ENCODE measurements around the gene EDARADD. TPM values are rescaled to one million over a fixed set of nuclear protein-coding genes. Genes with fewer than 3 reads are reported as not detected.

EDARADD gene
- total RNA-seq, 4 donors from 2014 or later = 0.27 to 1.7 (median 0.31) TPM; not detected in 1

DNA sequence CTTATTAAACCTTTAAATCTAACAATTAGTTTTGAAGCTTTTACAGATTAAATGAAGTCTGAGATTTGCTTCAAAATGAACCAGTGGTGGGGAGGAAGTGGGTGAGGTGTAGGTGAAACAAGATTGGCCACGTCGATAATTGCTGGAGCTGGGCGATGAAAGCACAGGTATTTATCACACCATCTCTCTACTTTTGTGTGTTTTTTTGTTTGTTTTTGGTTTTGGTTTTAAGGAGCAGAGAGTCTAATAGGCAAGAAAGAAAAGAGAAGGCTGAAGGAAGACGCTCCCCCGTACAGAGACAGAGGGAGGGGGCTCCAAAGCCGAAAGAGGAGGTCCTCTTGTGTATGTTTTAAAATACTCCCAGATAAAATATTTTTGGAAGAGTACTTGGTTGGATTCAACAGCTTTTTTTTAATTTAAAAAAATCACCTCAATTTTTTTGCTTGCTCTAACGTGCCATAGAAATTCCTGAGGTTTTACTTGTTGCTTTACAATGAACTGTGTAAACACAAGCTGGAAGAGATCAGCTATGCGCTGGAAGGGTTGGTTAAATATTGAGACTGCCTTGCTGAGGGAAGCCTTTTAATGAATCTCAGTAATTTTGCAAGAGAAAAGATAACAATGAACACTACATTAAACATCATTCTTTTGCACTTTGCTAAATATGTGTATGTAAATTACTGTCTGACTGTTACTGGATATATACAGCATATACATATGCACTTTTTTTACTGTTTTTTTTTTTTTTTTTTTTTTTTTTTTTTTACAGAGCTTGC, 123.0 kb downstream of the EDARADD start:
- TF ChIP-seq CTCF (IDR thresholded peaks at IDR 0.05) = no peak
- no peak for TF ChIP-seq EP300 (IDR thresholded peaks at IDR 0.05)
- TF ChIP-seq POLR2A (IDR thresholded peaks at IDR 0.05) = no peak
- no peak for TF ChIP-seq POLR2AphosphoS5 (IDR thresholded peaks at IDR 0.05)
- H3K4me1 ChIP-seq = no peaks in the 10 kb centered on the region
- WGBS, 2 donors (ENCODE audit: low coverage in 1 of 2) = 30 to 33% methylated on average over 8 of the region's 8 CpGs
- H3K27ac ChIP-seq = no peak overlapping the region
- no peaks in the 10 kb centered on the region for H3K9me3 ChIP-seq
- no peak overlapping the region for H3K4me3 ChIP-seq
- H3K36me3 ChIP-seq = no peaks in the 10 kb centered on the region
- ATAC-seq = no peak
- no peaks in the 10 kb centered on the region for H3K27me3 ChIP-seq

DNA sequence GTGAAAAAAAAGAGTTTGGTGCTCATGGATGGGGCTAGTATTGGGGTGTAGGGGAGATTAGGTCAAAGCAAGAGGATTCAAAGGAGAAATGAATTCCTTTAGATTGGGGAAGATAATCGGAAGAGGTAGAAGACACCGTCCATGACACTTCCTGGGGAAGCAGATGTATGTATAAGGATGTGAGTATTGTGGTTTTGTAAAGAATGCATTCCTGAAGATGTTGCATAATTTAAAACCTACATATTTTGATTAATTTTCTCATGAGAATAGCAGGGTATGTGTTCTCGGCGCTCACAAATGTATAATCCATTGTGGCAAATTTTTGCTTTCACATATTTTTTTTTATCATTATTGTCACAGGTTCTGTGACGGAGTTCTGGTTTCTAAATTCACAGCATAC, 124.2 kb downstream of the EDARADD start:
- Histone ChIP-seq H3K27me3 (no peaks in the 10 kb centered on the region), H3K4me1 (peaks cover 0 to 5% (median 2%) of the 10 kb centered on the region in 3 donors), H3K4me3 (no peak overlapping the region), H3K9me3 (no peaks in the 10 kb centered on the region), H3K27ac (no peak overlapping the region), H3K36me3 (no peaks in the 10 kb centered on the region)
- WGBS, 2 donors (ENCODE audit: low coverage in 1 of 2) = 75 to 81% methylated on average over 5 of the region's 5 CpGs
- TF ChIP-seq CTCF (IDR thresholded peaks at IDR 0.05) (no peak), POLR2A (IDR thresholded peaks at IDR 0.05) (no peak), POLR2AphosphoS5 (IDR thresholded peaks at IDR 0.05) (no peak), EP300 (IDR thresholded peaks at IDR 0.05) (no peak)
- no peak for ATAC-seq

GRCh38 chr1:236520445-236521005, 126.4 kb downstream of the EDARADD start:
- H3K27me3 ChIP-seq = no peaks in the 10 kb centered on the region
- no peak overlapping the region for H3K4me3 ChIP-seq
- WGBS, 2 donors (ENCODE audit: low coverage in 1 of 2) = 76% methylated on average over 4 of the region's 4 CpGs; no CpG with 5 or more reads in 1 of the 2 donors
- H3K36me3 ChIP-seq = no peaks in the 10 kb centered on the region
- no peak overlapping the region for H3K27ac ChIP-seq
- H3K9me3 ChIP-seq = no peaks in the 10 kb centered on the region
- TF ChIP-seq CTCF (IDR thresholded peaks at IDR 0.05) (no peak), EP300 (IDR thresholded peaks at IDR 0.05) (no peak), POLR2AphosphoS5 (IDR thresholded peaks at IDR 0.05) (no peak), POLR2A (IDR thresholded peaks at IDR 0.05) (no peak)
- ATAC-seq = no peak
- H3K4me1 ChIP-seq = peaks cover 2 to 16% (median 2%) of the 10 kb centered on the region in 3 donors

DNA sequence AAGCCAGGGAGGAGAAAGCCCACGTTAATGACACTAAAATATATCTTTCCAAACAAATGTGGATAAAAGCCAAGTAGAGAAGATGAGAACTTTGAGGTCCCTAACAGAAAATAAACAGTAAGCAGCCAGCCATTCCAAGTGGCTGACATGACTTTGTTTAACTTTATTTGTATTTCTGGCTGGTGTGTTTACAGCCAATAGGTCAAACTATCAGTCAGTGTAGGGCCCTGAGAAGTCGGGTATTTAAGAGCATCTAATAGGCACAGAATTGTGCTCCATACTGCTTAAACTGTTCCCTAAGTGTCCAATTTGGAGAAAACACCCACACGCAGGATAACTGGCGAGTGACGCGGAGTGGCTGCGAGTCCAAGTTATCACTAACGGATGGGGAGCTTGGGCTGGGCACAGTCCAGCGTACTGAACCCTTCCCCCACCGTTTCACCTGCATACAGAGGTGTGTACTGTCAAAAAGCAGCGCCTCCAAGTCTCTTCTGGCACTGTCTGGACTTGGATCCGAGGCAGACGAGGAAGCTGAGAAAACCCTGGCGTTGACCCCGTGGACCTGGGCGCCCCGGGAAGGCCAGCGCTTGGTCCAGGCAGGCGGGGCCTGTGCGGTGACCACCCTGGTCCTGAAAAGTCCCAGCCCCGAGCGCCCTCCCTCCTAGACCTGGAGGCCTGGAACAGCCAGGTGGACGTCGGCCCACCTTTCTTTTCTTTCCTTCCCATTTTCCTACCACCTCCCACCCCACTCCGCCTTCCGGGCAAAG, 129.0 kb downstream of the EDARADD start:
- H3K27me3 ChIP-seq = no peaks in the 10 kb centered on the region
- peak; percentile 38 for ATAC-seq
- H3K4me1 ChIP-seq = peaks cover 2 to 16% (median 2%) of the 10 kb centered on the region in 3 donors
- no peak for TF ChIP-seq CTCF (IDR thresholded peaks at IDR 0.05)
- TF ChIP-seq POLR2AphosphoS5 (IDR thresholded peaks at IDR 0.05) = no peak
- TF ChIP-seq EP300 (IDR thresholded peaks at IDR 0.05) = no peak
- TF ChIP-seq POLR2A (IDR thresholded peaks at IDR 0.05) = no peak
- WGBS, 2 donors (ENCODE audit: low coverage in 1 of 2) = 10 to 21% methylated on average over 6 to 12 of the region's 26 CpGs
- H3K27ac ChIP-seq = peak overlapping the region; percentile 55 to 95 (median 86)
- peaks cover 0 to 23% of the 10 kb centered on the region in 2 donors for H3K36me3 ChIP-seq
- H3K9me3 ChIP-seq = no peaks in the 10 kb centered on the region
- peak overlapping the region; percentile 82 to 94 for H3K4me3 ChIP-seq

Measured in gastroesophageal sphincter (tissue), 4 donors.